Testis (tissue), 2 donors: ENCODE data around the gene CDK14.

Experiments used
- POLR2A ChIP-seq: fragments of 450-650 bp; IDR thresholded peaks from one replicate; pipeline ENCODE4 v1.6.1; 2017; ENCODE audit warnings: antibody characterized with exemption, mild to moderate bottlenecking, moderate library complexity
- TF ChIP-seq, protein P1 (sequence below), 3 experiments: fragments of 450-650 bp in 2 of 3; fragments of 200-600 bp in 1 of 3; sonication (generic) in 1 of 3; IDR thresholded peaks; one replicate each; pipeline ENCODE4 v1.5.1; 2016 to 2019; ENCODE audit warnings: antibody characterized with exemption in 3 of 3, mild to moderate bottlenecking in 2 of 3, moderate library complexity in 1 of 3

DNA sequence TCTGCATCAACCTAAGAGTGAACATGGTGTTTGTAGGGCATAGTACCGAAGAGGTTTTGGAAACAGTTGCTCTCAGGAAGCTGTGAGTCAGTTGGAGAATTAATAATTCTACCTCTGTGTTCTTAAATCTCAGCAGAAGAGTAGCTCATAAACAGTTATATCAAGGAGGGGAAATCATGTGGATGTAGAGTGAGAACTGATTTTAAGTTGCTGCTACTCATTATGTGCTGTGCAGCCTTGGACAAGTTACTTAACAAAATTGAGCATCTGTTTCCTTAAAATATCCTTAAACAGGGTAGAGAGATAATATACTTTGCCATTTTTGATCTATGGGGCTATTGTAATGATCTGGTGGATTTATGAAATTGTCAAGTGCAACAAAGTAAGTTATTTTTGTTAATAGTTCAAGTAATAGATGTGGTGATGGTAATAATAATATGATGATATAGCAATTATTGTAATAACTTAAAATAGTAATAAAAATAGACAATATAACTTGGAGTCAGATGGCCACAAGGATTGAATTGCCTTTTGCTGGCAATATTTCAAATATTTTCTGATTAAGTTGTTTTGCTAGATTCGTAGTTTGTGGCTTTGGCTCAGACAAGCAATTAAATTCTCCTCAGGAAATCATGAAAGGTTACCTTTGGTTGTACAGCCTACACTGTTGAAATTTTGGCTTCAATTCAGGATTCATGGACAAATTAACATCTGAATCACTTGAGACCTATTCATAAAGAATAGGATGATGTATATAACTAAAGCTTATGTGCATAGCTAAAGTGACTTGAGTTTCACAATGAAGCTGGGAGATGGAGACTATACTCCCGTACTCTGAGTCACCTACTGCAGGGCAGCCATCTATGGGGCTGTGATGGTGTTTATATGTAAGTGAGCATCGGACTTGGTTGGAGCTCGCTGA is 228.5 kb downstream of the CDK14 start:
- TF ChIP-seq, protein P1, sequence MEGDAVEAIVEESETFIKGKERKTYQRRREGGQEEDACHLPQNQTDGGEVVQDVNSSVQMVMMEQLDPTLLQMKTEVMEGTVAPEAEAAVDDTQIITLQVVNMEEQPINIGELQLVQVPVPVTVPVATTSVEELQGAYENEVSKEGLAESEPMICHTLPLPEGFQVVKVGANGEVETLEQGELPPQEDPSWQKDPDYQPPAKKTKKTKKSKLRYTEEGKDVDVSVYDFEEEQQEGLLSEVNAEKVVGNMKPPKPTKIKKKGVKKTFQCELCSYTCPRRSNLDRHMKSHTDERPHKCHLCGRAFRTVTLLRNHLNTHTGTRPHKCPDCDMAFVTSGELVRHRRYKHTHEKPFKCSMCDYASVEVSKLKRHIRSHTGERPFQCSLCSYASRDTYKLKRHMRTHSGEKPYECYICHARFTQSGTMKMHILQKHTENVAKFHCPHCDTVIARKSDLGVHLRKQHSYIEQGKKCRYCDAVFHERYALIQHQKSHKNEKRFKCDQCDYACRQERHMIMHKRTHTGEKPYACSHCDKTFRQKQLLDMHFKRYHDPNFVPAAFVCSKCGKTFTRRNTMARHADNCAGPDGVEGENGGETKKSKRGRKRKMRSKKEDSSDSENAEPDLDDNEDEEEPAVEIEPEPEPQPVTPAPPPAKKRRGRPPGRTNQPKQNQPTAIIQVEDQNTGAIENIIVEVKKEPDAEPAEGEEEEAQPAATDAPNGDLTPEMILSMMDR (IDR thresholded peaks at IDR 0.05), result no peak
- no peak for TF ChIP-seq POLR2A
